Nephron progenitor cell (in vitro differentiated cells): Measurements from ENCODE around the gene SGK1.

Experiments
- DNase-seq: peaks from one replicate; pipeline ENCODE4 v3.0.0; 2021
- H3K27ac Mint-ChIP-seq: 2 replicates; pipeline ENCODE4 v1.8.0; 2021; ENCODE audit warnings: mild to moderate bottlenecking, moderate library complexity, mixed read lengths
- H3K27me3 Mint-ChIP-seq: 2 replicates; pipeline ENCODE4 v1.8.0; 2021; ENCODE audit warnings: mild to moderate bottlenecking, low read depth, mixed read lengths; ENCODE audit not compliant: poor library complexity
- H3K36me3 Mint-ChIP-seq: 2 replicates; pipeline ENCODE4 v1.8.0; 2021; ENCODE audit warnings: low read depth, mixed read lengths
- H3K4me1 Mint-ChIP-seq: 2 replicates; pipeline ENCODE4 v1.8.0; 2021; ENCODE audit warnings: mixed read lengths
- H3K4me3 Mint-ChIP-seq: 2 replicates; pipeline ENCODE4 v1.8.0; 2021; ENCODE audit warnings: mild to moderate bottlenecking, moderate library complexity, mixed read lengths
- H3K9me3 Mint-ChIP-seq: 2 replicates; pipeline ENCODE4 v1.8.0; 2021; ENCODE audit warnings: mild to moderate bottlenecking, moderate library complexity, mixed read lengths
- CTCF ChIP-seq: fragments of 200-600 bp; sonication (generic); IDR thresholded peaks from 2 replicates; pipeline ENCODE4 v1.5.0; 2021; ENCODE audit warnings: antibody characterized with exemption

SGK1 gene

GRCh38 chr6:134165561-134166201 lies 152.2 kb downstream of the SGK1 start:
- Mint-ChIP-seq H3K27me3 (peaks cover 5% of the 10 kb centered on the region), H3K9me3 (no peaks in the 10 kb centered on the region), H3K27ac (no peak overlapping the region), H3K4me1 (peaks cover 69% of the 10 kb centered on the region), H3K36me3 (peaks cover 12% of the 10 kb centered on the region), H3K4me3 (no peak overlapping the region)
- DNase-seq: no peak
- TF ChIP-seq CTCF: no peak

GRCh38 chr6:134164300-134164699 lies 153.6 kb downstream of the SGK1 start:
- Mint-ChIP-seq H3K4me1 (peaks cover 63% of the 10 kb centered on the region), H3K4me3 (no peak overlapping the region), H3K27ac (peak overlapping the region; percentile 46), H3K9me3 (peaks cover 5% of the 10 kb centered on the region), H3K36me3 (peaks cover 4% of the 10 kb centered on the region), H3K27me3 (peaks cover 5% of the 10 kb centered on the region)
- no peak for DNase-seq
- TF ChIP-seq CTCF: no peak

- Mint-ChIP-seq H3K36me3 (no peaks in the 10 kb centered on the region), H3K27ac (no peak overlapping the region), H3K27me3 (peaks cover 5% of the 10 kb centered on the region), H3K9me3 (peaks cover 5% of the 10 kb centered on the region), H3K4me3 (no peak overlapping the region), H3K4me1 (peaks cover 51% of the 10 kb centered on the region)
- no peak for DNase-seq
- no peak for TF ChIP-seq CTCF
Measured at GRCh38 chr6:134162932-134163331, 155.0 kb downstream of the SGK1 start.

- no peak for DNase-seq
- H3K9me3 Mint-ChIP-seq: peaks cover 5% of the 10 kb centered on the region
- TF ChIP-seq CTCF: no peak
- no peaks in the 10 kb centered on the region for H3K27me3 Mint-ChIP-seq
- peaks cover 51% of the 10 kb centered on the region for H3K4me1 Mint-ChIP-seq
- H3K4me3 Mint-ChIP-seq: peak overlapping the region; percentile 73
- no peaks in the 10 kb centered on the region for H3K36me3 Mint-ChIP-seq
- H3K27ac Mint-ChIP-seq: peak overlapping the region; percentile 98
Measured at GRCh38 chr6:134161041-134161440, 156.9 kb downstream of the SGK1 start.

GRCh38 chr6:134152767-134153485 lies 165.0 kb downstream of the SGK1 start:
- no peak for DNase-seq
- peaks cover 10% of the 10 kb centered on the region for H3K4me1 Mint-ChIP-seq
- no peak overlapping the region for H3K4me3 Mint-ChIP-seq
- H3K27ac Mint-ChIP-seq: no peak overlapping the region
- no peaks in the 10 kb centered on the region for H3K9me3 Mint-ChIP-seq
- no peaks in the 10 kb centered on the region for H3K36me3 Mint-ChIP-seq
- TF ChIP-seq CTCF: no peak
- no peaks in the 10 kb centered on the region for H3K27me3 Mint-ChIP-seq

GRCh38 chr6:134148566-134148965 lies 169.3 kb downstream of the SGK1 start:
- H3K27me3 Mint-ChIP-seq: peaks cover 4% of the 10 kb centered on the region
- DNase-seq: no peak
- no peak for TF ChIP-seq CTCF
- peaks cover 33% of the 10 kb centered on the region for H3K4me1 Mint-ChIP-seq
- H3K4me3 Mint-ChIP-seq: no peak overlapping the region
- H3K27ac Mint-ChIP-seq: no peak overlapping the region
- no peaks in the 10 kb centered on the region for H3K36me3 Mint-ChIP-seq
- no peaks in the 10 kb centered on the region for H3K9me3 Mint-ChIP-seq
